Neural cell (in vitro differentiated cells): Measurements from ENCODE around the gene NOTCH4. TPM values are rescaled to one million over a fixed set of nuclear protein-coding genes. Genes with fewer than 3 reads are reported as not detected.
A peak's percentile ranks its signal among the peaks of the same experiment; 100 is the strongest.

Source experiments
- H2AFZ ChIP-seq: fragments of 200-600, 300-800 bp; sonication (generic), shearing (Covaris generic); 2 replicates; pipeline ENCODE4 v1.6.0; 2014; ENCODE audit warnings: low read depth, mild to moderate bottlenecking, antibody characterized with exemption, low read length, moderate library complexity
- H3F3A ChIP-seq: fragments of 200-600 bp; shearing (Covaris generic); 2 replicates; pipeline ENCODE4 v1.6.1; 2016; ENCODE audit warnings: mild to moderate bottlenecking, moderate library complexity, mixed read lengths, antibody characterized with exemption, low read length; ENCODE audit not compliant: insufficient read depth, poor library complexity, severe bottlenecking
- H3K27ac ChIP-seq: fragments of 200-600, 300-800 bp; sonication (generic), shearing (Covaris generic); 2 replicates; pipeline ENCODE4 v1.5.1; 2014; ENCODE audit warnings: mild to moderate bottlenecking, low read length, moderate library complexity
- H3K27me3 ChIP-seq: fragments of 300-800, 200-600 bp; sonication (generic), shearing (Covaris generic); 2 replicates; pipeline ENCODE4 v1.6.0; 2014; ENCODE audit warnings: mild to moderate bottlenecking, low read depth, low read length, moderate library complexity; ENCODE audit not compliant: insufficient read depth
- H3K36me3 ChIP-seq: fragments of 300-800, 200-600 bp; sonication (generic), shearing (Covaris generic); 2 replicates; pipeline ENCODE4 v1.5.1; 2014; ENCODE audit warnings: mild to moderate bottlenecking, antibody characterized with exemption, low read length, moderate library complexity; ENCODE audit not compliant: insufficient read depth
- H3K4me2 ChIP-seq: fragments of 300-800, 200-600 bp; sonication (generic), shearing (Covaris generic); 2 replicates; pipeline ENCODE4 v1.6.0; 2014; ENCODE audit warnings: mild to moderate bottlenecking, low read length
- H3K4me3 ChIP-seq: fragments of 300-800, 200-600 bp; sonication (generic), shearing (Covaris generic); 2 replicates; pipeline ENCODE4 v1.5.1; 2014; ENCODE audit warnings: mild to moderate bottlenecking, low read length, moderate library complexity
- H3K79me2 ChIP-seq: fragments of 200-600 bp; shearing (Covaris generic); replicated peaks from 2 replicates; pipeline ENCODE4 v1.6.0; 2014; ENCODE audit warnings: mild to moderate bottlenecking, low read length, moderate library complexity; ENCODE audit not compliant: insufficient read depth
- H3K9ac ChIP-seq: fragments of 300-800, 200-600 bp; sonication (generic), shearing (Covaris generic); 2 replicates; pipeline ENCODE4 v1.6.1; 2016; ENCODE audit warnings: mild to moderate bottlenecking, low read length, mixed read lengths
- H3K9me2 ChIP-seq: fragments of 200-600 bp; shearing (Covaris generic); 2 replicates; pipeline ENCODE4 v1.6.1; 2016; ENCODE audit warnings: mild to moderate bottlenecking, low read length, mixed read lengths; ENCODE audit not compliant: insufficient read depth
- H3K9me3 ChIP-seq: fragments of 200-600, 300-800 bp; sonication (generic), shearing (Covaris generic); 2 replicates; pipeline ENCODE4 v1.6.1; 2016; ENCODE audit warnings: mild to moderate bottlenecking, mixed run types, low read length, moderate library complexity, mixed read lengths
- H4K20me1 ChIP-seq: fragments of 200-600 bp; shearing (Covaris generic); 2 replicates; pipeline ENCODE4 v1.6.1; 2016; ENCODE audit warnings: mild to moderate bottlenecking, mixed run types; ENCODE audit not compliant: insufficient read depth
- EP300 ChIP-seq: fragments of 450-650 bp; conservative IDR thresholded peaks from 2 replicates; pipeline ENCODE4 v1.6.1; 2014; ENCODE audit warnings: antibody characterized with exemption, mild to moderate bottlenecking, moderate library complexity; ENCODE audit not compliant: poor library complexity, severe bottlenecking
- EZH2 ChIP-seq: fragments of 200-600, 300-800 bp; shearing (Covaris generic), sonication (generic); IDR thresholded peaks from 2 replicates; pipeline ENCODE4 v1.6.1; 2014; ENCODE audit warnings: antibody characterized with exemption, low read length, borderline replicate concordance, mild to moderate bottlenecking; ENCODE audit not compliant: insufficient read depth, poor library complexity, severe bottlenecking
- MXI1 ChIP-seq: fragments of 450-650 bp; conservative IDR thresholded peaks from 2 replicates; pipeline ENCODE4 v1.6.1; 2014; ENCODE audit warnings: antibody characterized with exemption, mild to moderate bottlenecking; ENCODE audit not compliant: poor library complexity, severe bottlenecking
- POLR2AphosphoS5 ChIP-seq: IDR thresholded peaks from 2 replicates; pipeline ENCODE4 v1.6.1; 2012
- RAD21 ChIP-seq: fragments of 450-650 bp; conservative IDR thresholded peaks from 2 replicates; pipeline ENCODE4 v1.6.1; 2014; ENCODE audit warnings: antibody characterized with exemption, mild to moderate bottlenecking, moderate library complexity
- SMC3 ChIP-seq: fragments of 450-650 bp; conservative IDR thresholded peaks from 2 replicates; pipeline ENCODE4 v1.6.1; 2014; ENCODE audit warnings: antibody characterized with exemption, mild to moderate bottlenecking, moderate library complexity; ENCODE audit not compliant: poor library complexity
- TAF1 ChIP-seq: IDR thresholded peaks from 2 replicates; pipeline ENCODE4 v1.6.1; 2012; ENCODE audit warnings: low read depth
- polyA plus RNA-seq: library from polyadenylated mRNA; depleted of rRNA; stranded (reverse); fragments of >200 nt; gene quantifications from 2 replicates; pipeline ENCODE4 v1.2.3, GENCODE V29; 2014
- TF ChIP-seq, protein P1 (sequence below): IDR thresholded peaks from 2 replicates; pipeline ENCODE4 v1.6.1; 2012; ENCODE audit warnings: borderline replicate concordance
- TF ChIP-seq, protein P2 (sequence below): fragments of 450-650 bp; IDR thresholded peaks from 2 replicates; pipeline ENCODE4 v1.5.1; 2014; ENCODE audit warnings: antibody characterized with exemption, mild to moderate bottlenecking, moderate library complexity; ENCODE audit not compliant: poor library complexity, severe bottlenecking

NOTCH4 gene
- polyA plus RNA-seq, 1 donor from 2014 or later: 5.5 TPM

DNA sequence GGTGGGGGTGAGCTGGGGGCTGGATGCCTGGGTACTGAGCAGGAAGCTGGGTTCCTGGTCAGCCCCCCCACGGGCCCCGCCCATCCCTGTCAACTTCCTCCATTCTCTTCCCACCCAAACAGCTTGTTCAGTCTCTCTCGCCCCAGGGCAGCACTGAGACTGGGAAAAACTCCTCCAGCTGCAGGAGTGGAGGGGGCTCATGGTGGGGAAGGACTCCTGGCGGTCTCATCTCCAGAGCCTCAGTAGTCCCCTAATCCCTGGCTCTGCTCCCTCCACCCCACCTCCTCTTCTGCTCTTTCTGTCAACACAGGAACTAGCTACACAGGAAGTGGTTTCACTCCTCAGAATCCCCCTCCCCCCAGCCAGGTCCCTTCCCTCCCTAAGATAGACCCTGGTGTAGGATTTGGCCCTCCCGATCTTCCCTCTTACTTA lies 31.2 kb downstream of the NOTCH4 start, which contains the start of gene GPSM3:
Gene GPSM3, minus strand, starts transcription at position 36 of the 432 bp plus-strand sequence. CDS start 130 bp downstream, outside the sequence.
- H2AFZ ChIP-seq: no peak within 1 kb of the TSS
- peaks cover 5% of the 10 kb centered on the region for H3F3A ChIP-seq
- H3K9me2 ChIP-seq: no peaks in the 10 kb centered on the region
- no peak within 1 kb of the TSS for H3K4me2 ChIP-seq
- H3K9me3 ChIP-seq: no peaks in the 10 kb centered on the region
- H3K36me3 ChIP-seq: no peaks in the 10 kb centered on the region
- no peaks in the 10 kb centered on the region for H3K27me3 ChIP-seq
- TF ChIP-seq TAF1: no peak
- TF ChIP-seq, protein P1, sequence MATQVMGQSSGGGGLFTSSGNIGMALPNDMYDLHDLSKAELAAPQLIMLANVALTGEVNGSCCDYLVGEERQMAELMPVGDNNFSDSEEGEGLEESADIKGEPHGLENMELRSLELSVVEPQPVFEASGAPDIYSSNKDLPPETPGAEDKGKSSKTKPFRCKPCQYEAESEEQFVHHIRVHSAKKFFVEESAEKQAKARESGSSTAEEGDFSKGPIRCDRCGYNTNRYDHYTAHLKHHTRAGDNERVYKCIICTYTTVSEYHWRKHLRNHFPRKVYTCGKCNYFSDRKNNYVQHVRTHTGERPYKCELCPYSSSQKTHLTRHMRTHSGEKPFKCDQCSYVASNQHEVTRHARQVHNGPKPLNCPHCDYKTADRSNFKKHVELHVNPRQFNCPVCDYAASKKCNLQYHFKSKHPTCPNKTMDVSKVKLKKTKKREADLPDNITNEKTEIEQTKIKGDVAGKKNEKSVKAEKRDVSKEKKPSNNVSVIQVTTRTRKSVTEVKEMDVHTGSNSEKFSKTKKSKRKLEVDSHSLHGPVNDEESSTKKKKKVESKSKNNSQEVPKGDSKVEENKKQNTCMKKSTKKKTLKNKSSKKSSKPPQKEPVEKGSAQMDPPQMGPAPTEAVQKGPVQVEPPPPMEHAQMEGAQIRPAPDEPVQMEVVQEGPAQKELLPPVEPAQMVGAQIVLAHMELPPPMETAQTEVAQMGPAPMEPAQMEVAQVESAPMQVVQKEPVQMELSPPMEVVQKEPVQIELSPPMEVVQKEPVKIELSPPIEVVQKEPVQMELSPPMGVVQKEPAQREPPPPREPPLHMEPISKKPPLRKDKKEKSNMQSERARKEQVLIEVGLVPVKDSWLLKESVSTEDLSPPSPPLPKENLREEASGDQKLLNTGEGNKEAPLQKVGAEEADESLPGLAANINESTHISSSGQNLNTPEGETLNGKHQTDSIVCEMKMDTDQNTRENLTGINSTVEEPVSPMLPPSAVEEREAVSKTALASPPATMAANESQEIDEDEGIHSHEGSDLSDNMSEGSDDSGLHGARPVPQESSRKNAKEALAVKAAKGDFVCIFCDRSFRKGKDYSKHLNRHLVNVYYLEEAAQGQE: no peak
- TF ChIP-seq RAD21: no peak
- no peak for TF ChIP-seq MXI1
- TF ChIP-seq, protein P2, sequence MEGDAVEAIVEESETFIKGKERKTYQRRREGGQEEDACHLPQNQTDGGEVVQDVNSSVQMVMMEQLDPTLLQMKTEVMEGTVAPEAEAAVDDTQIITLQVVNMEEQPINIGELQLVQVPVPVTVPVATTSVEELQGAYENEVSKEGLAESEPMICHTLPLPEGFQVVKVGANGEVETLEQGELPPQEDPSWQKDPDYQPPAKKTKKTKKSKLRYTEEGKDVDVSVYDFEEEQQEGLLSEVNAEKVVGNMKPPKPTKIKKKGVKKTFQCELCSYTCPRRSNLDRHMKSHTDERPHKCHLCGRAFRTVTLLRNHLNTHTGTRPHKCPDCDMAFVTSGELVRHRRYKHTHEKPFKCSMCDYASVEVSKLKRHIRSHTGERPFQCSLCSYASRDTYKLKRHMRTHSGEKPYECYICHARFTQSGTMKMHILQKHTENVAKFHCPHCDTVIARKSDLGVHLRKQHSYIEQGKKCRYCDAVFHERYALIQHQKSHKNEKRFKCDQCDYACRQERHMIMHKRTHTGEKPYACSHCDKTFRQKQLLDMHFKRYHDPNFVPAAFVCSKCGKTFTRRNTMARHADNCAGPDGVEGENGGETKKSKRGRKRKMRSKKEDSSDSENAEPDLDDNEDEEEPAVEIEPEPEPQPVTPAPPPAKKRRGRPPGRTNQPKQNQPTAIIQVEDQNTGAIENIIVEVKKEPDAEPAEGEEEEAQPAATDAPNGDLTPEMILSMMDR: no peak
- TF ChIP-seq POLR2AphosphoS5: no peak
- TF ChIP-seq EZH2: no peak
- TF ChIP-seq EP300: no peak
- no peak for TF ChIP-seq SMC3
- no peak within 1 kb of the TSS for H3K4me3 ChIP-seq
- peaks cover 17% of the 10 kb centered on the region for H3K79me2 ChIP-seq
- H3K9ac ChIP-seq: no peak within 1 kb of the TSS
- no peaks in the 10 kb centered on the region for H4K20me1 ChIP-seq
- H3K27ac ChIP-seq: peak within 1 kb of the TSS; percentile 91

DNA sequence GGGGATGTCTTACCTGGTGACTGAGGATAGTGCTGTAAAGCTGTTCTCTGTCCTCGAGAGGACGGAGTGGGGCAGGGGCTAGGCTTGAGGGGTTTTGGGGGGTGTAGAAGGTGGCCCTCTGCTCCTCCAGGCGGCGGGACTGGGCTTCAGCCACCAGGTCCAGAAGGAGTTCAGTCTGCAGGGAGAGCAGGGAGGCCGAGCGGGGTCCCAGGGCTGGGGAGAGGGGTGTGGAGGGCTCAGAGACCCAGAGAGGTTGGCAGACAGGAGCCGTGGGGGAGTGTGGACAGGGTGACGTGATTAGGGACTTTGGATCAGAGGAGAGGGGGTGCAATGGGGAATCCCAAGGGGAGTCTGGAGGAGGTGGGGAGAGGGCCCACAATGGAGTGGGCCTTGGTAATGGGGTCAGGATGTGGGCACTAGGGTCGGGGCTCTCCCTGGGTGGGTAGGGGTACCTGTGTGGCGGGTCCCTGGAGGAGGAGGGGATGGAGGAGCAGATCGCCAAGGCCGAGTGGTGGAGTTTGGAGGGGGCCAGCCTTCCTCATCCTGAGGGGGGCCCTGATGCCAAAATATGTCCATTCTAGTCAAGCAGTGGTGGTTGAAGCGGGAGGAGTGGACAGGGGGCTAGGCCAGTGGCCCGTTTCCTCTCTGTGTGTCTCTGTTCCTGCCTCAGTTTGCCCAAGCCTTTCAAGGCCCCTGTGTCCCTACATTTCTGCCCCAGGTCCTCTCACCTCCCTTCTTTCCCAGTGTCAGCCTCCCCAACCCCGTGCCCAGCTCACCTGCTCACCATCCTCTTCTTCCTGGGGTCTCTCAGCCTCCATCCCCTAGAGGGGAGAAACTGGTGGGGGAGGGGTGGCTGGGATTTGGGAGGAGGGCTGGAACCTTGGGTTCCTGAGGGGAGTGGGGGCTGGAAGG lies 31.9 kb downstream of the NOTCH4 start:
- H3K4me3 ChIP-seq: no peak overlapping the region
- H3K9ac ChIP-seq: no peak overlapping the region
- no peaks in the 10 kb centered on the region for H4K20me1 ChIP-seq
- H3K36me3 ChIP-seq: no peaks in the 10 kb centered on the region
- no peaks in the 10 kb centered on the region for H3K9me3 ChIP-seq
- H3F3A ChIP-seq: peaks cover 5% of the 10 kb centered on the region
- H3K9me2 ChIP-seq: no peaks in the 10 kb centered on the region
- peak overlapping the region; percentile 91 for H3K27ac ChIP-seq
- TF ChIP-seq SMC3 (no peak), RAD21 (no peak), POLR2AphosphoS5 (no peak), EP300 (no peak), EZH2 (no peak), TAF1 (no peak), MXI1 (no peak)
- TF ChIP-seq, protein P1: no peak
- TF ChIP-seq, protein P2: no peak
- no peak overlapping the region for H2AFZ ChIP-seq
- H3K79me2 ChIP-seq: peaks cover 17% of the 10 kb centered on the region
- no peak overlapping the region for H3K4me2 ChIP-seq
- no peaks in the 10 kb centered on the region for H3K27me3 ChIP-seq
